ENCODE measurements around the gene TPK1.

The TPK1 gene

DNA sequence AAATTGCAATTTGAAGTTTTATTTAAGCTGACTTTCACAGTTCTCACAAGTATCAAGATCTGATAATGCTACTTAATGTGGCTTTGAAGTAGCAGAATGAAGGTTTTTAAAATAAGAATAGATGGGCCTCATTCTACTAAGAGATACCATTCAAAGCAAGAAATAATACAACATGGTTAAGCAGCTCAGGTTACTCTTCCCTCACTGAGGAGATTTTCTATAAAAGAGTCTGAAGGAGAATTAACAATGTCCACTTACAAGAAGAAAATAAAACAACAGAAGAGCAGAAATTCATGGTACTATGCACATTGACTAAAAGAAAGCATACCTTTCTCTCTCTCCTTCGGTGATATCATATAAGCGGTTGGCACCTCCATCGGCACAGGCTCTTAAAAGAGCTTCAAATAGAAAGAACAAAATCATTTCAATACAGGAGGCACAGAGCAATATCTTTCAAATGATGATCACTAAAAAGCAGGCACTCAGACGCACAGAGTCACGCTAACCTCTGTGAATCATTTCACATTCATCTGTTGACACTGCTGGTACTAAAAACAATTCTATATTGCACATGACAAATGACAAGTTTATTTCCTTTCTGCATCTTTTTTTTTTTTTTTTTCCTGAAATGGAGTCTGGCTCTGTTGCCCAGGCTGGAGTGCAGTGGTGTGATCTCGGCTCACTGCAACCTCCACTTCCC is 153.1 kb downstream of the TPK1 start:
- in situ Hi-C loops (cut with MboI; ENCODE audit: low pct_unique_long_range_greater_than_20kb, low sequenced_read_pairs, unreplicated experiment), result no loop called here
- no peak for DNase-seq (ENCODE audit: low spot score)
- TF ChIP-seq, protein P1, sequence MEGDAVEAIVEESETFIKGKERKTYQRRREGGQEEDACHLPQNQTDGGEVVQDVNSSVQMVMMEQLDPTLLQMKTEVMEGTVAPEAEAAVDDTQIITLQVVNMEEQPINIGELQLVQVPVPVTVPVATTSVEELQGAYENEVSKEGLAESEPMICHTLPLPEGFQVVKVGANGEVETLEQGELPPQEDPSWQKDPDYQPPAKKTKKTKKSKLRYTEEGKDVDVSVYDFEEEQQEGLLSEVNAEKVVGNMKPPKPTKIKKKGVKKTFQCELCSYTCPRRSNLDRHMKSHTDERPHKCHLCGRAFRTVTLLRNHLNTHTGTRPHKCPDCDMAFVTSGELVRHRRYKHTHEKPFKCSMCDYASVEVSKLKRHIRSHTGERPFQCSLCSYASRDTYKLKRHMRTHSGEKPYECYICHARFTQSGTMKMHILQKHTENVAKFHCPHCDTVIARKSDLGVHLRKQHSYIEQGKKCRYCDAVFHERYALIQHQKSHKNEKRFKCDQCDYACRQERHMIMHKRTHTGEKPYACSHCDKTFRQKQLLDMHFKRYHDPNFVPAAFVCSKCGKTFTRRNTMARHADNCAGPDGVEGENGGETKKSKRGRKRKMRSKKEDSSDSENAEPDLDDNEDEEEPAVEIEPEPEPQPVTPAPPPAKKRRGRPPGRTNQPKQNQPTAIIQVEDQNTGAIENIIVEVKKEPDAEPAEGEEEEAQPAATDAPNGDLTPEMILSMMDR (IDR thresholded peaks at IDR 0.05; ENCODE audit: extremely low read depth, insufficient read depth, missing control alignments), result no peak

DNA sequence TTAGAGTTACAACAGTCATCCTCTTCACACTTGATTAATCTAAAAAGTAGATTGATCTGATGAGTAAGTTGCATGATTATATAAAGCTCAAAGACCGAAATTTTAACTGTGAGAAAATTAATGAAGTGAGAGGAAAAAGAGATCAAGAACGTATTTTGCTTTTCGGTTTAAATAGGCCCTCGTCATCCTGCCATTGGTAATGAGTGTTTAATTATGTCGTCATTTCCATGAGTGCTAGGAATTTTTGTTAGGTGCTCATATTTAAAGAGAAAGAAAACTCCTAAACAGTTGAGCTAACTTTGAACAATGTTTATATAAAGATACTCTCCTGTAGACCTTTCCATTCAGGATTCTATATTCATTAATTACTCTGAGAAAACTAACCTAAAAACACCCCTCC is 159.4 kb downstream of the TPK1 start:
- in situ Hi-C loops (cut with MboI; ENCODE audit: low pct_unique_long_range_greater_than_20kb, low sequenced_read_pairs, unreplicated experiment), result no loop called here
- DNase-seq (ENCODE audit: low spot score), result no peak
- TF ChIP-seq, protein P1 (IDR thresholded peaks at IDR 0.05; ENCODE audit: extremely low read depth, insufficient read depth, missing control alignments), result no peak

DNA sequence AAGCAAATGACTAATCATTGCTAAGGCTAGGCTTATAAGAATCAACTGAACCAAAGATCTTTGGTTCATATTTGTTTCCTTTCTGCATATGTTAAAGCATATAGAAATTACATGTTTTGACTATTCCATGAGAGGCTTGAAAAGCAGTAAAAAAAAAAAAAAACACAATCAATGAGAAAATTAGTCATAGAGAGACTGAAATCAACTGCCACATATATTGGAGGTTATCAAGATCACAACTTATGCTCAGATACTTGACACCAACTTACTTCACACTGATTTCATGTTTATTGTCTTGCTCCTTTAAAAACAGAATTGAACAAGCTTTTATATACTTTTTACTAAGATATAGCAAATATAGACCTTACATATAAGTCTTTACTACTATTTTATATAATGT is 161.3 kb downstream of the TPK1 start:
- TF ChIP-seq, protein P1 (IDR thresholded peaks at IDR 0.05; ENCODE audit: extremely low read depth, insufficient read depth, missing control alignments), result no peak
- no peak for DNase-seq (ENCODE audit: low spot score)
- in situ Hi-C loops (cut with MboI; ENCODE audit: low pct_unique_long_range_greater_than_20kb, low sequenced_read_pairs, unreplicated experiment), result no loop called here

DNA sequence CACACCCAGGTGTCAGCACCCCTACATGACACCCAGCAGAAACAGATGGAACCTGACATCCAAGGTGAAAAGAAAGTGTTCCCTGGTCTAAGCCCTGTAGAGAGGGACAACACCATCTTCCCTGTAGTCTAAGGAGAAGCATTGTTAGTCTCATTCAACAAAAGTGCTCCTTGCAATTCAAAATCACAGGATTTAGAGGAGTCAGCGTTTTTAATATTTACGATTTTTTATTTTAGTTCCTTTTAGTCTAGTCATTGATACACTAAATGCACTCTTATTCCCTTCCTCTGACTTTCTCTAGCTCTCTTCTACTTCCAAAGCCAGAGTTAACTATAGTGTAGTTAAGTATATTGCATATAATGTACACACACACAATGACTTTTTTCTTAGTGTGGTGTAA is 163.0 kb downstream of the TPK1 start:
- TF ChIP-seq, protein P1 (IDR thresholded peaks at IDR 0.05; ENCODE audit: extremely low read depth, insufficient read depth, missing control alignments), result no peak
- in situ Hi-C loops (cut with MboI; ENCODE audit: low pct_unique_long_range_greater_than_20kb, low sequenced_read_pairs, unreplicated experiment), result no loop called here
- DNase-seq (ENCODE audit: low spot score), result no peak

DNA sequence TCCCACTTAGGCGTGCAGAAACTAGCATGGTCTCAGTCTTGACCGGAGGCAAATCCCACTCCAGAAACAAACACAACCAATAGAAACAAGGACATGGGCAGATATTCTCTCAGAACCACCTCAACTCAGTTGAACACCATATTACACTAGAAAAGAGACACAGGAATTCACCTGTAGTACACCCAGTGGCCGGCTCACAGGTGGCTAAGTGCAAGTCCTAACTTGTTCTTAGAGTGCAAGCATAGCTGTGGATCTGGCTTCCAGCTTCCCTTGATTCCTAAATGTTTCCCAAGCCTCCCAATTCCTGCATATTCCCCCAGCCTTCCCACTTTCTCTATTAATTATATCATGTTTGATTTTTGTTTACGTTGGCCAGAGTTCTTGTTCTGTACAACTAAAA is 164.4 kb downstream of the TPK1 start:
- in situ Hi-C loops (cut with MboI; ENCODE audit: low pct_unique_long_range_greater_than_20kb, low sequenced_read_pairs, unreplicated experiment), result no loop called here
- TF ChIP-seq, protein P1 (IDR thresholded peaks at IDR 0.05; ENCODE audit: extremely low read depth, insufficient read depth, missing control alignments), result no peak
- no peak for DNase-seq (ENCODE audit: low spot score)

DNA sequence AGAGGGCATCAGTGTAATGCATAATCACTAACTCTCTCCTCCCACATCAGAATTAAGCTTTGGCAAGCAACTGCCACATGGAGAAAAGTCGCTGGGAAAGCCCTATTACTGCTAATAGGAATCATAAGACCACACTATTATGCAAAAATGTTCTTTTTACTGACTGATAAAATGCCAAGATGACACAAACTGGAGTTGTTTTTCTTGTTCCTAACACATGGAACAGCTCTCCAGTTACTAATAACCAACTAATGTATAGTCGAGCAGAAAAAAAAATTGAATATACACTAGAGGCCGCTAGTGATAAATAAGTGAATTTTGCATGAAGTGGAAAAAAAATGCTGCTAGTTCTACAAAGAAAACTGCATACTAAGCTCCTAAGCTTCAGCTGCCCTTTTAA is 165.6 kb downstream of the TPK1 start:
- TF ChIP-seq, protein P1 (IDR thresholded peaks at IDR 0.05; ENCODE audit: extremely low read depth, insufficient read depth, missing control alignments), result peak; percentile 21
- in situ Hi-C loops (cut with MboI; ENCODE audit: low pct_unique_long_range_greater_than_20kb, low sequenced_read_pairs, unreplicated experiment), result no loop called here
- no peak for DNase-seq (ENCODE audit: low spot score)
